ENCODE data around the gene LTO1.

The LTO1 gene

DNA sequence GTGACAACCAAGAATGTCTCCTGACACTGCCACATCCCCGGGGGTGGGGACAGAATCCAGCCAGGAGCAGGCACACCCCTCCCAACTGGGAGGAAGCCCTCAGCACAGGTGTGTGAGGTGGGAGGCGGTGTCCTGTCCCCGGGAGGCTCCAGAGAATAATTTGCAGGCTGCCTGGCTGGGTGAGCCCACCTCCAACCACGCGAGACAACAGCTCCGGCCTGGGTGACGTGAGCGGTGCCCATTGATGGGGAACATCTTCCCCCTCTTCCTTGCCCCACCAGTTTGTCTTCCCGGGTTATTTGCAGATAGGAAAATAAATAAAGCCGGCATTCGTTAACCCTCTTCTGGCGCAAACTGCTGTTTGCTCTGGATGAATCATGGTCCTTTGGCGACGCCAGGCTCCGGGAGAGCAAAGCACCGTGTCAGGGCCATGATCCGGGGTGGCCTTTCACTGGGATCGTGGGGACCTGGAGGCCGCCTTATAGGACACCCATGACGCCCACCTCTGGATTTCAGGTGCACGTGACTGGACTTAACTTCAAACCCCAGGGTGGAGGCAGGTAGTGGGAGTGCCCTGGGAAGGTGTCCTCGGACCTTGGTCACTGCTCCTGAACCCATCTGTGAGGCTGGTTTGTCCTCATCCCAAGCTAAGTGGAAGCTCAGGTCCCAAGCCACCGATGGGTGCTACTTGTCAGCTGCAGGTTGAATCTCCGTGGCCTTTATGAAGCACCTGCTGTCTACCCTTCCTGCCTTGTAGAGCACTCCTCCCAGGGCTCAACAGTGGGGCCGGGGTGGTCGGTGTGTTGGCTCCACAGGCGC lies 20.3 kb downstream of the LTO1 start:
- Histone ChIP-seq H3K27me3 (no peaks in the 10 kb centered on the region), H3K4me2 (peak overlapping the region in 1 of 11 experiments; percentile 20; a peak in 1 of 22 replicates), H4K20me1 (peaks cover 0 to 31% (median 0%) of the 10 kb centered on the region in 11 experiments; a peak in 4 of 22 replicates), H3K36me3 (no peaks in the 10 kb centered on the region), H3K4me3 (no peak overlapping the region), H3K27ac (no peak overlapping the region), H3K9me3 (replicated peaks in 1 of 11) (no peaks in the 10 kb centered on the region), H3K4me1 (peaks cover 0 to 12% (median 4%) of the 10 kb centered on the region in 10 experiments; a peak in 7 of 20 replicates), H3K9ac (no peak overlapping the region)
- no peak for TF ChIP-seq Cebpa-rat (IDR thresholded peaks at IDR 0.05)

DNA sequence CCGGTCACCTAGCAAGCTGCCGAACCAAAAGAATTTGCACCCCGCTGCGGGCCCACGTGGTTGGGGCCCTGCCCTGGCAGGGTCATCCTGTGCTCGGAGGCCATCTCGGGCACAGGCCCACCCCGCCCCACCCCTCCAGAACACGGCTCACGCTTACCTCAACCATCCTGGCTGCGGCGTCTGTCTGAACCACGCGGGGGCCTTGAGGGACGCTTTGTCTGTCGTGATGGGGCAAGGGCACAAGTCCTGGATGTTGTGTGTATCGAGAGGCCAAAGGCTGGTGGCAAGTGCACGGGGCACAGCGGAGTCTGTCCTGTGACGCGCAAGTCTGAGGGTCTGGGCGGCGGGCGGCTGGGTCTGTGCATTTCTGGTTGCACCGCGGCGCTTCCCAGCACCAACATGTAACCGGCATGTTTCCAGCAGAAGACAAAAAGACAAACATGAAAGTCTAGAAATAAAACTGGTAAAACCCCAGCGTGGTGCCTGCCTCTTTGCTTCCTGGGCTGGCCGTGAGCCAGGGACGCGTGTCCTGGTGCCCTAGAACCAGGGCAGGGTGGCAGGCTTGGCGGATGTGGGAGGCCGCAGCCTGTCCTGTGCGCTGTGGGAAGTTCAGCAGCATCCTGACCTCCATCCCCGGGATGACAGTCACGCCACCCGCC lies 21.0 kb downstream of the LTO1 start:
- H4K20me1 ChIP-seq = peaks cover 0 to 38% (median 0%) of the 10 kb centered on the region in 11 experiments; a peak in 6 of 22 replicates

DNA sequence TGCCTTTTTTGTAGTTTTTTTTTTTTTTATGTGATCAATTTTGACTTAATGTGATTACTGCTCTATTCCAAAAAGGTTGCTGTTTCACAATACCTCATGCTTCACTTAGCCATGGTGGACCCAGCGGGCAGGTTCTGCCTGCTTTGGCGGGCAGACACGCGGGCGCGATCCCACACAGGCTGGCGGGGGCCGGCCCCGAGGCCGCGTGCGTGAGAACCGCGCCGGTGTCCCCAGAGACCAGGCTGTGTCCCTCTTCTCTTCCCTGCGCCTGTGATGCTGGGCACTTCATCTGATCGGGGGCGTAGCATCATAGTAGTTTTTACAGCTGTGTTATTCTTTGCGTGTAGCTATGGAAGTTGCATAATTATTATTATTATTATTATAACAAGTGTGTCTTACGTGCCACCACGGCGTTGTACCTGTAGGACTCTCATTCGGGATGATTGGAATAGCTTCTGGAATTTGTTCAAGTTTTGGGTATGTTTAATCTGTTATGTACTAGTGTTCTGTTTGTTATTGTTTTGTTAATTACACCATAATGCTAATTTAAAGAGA lies 21.7 kb downstream of the LTO1 start:
- no peaks in the 10 kb centered on the region for H3K36me3 ChIP-seq
- peaks cover 0 to 21% (median 9%) of the 10 kb centered on the region in 10 experiments; a peak in 14 of 20 replicates for H3K4me1 ChIP-seq
- no peaks in the 10 kb centered on the region; a peak in 1 of 22 replicates for H3K27me3 ChIP-seq
- peaks cover 0 to 45% (median 0%) of the 10 kb centered on the region in 11 experiments; a peak in 6 of 22 replicates for H4K20me1 ChIP-seq
- no peak overlapping the region for H3K9ac ChIP-seq
- TF ChIP-seq Cebpa-rat (IDR thresholded peaks at IDR 0.05) = no peak; a peak in 1 of 22 replicates
- no peak overlapping the region for H3K4me3 ChIP-seq
- H3K9me3 ChIP-seq (replicated peaks in 1 of 11) = no peaks in the 10 kb centered on the region
- H3K4me2 ChIP-seq = no peak overlapping the region
- no peak overlapping the region for H3K27ac ChIP-seq

More for the DNA sequence above, 21.0 kb downstream of the LTO1 start:
- no peak overlapping the region for H3K27ac ChIP-seq
- no peak overlapping the region for H3K4me3 ChIP-seq
- H3K27me3 ChIP-seq = no peaks in the 10 kb centered on the region
- peak overlapping the region in 1 of 11 experiments; percentile 20; a peak in 1 of 22 replicates for H3K4me2 ChIP-seq
- peaks cover 0 to 16% (median 6%) of the 10 kb centered on the region in 10 experiments; a peak in 7 of 20 replicates for H3K4me1 ChIP-seq
- TF ChIP-seq Cebpa-rat (IDR thresholded peaks at IDR 0.05) = no peak
- H3K36me3 ChIP-seq = no peaks in the 10 kb centered on the region
- H3K9ac ChIP-seq = no peak overlapping the region
- no peaks in the 10 kb centered on the region for H3K9me3 ChIP-seq (replicated peaks in 1 of 11)

DNA sequence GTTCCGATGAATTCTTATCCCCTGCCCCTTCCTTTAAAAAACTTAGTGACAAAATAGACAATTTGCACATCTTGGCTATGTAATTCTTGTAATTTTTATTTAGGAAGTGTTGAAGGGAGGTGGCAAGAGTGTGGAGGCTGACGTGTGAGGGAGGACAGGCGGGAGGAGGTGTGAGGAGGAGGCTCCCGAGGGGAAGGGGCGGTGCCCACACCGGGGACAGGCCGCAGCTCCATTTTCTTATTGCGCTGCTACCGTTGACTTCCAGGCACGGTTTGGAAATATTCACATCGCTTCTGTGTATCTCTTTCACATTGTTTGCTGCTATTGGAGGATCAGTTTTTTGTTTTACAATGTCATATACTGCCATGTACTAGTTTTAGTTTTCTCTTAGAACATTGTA lies 22.2 kb downstream of the LTO1 start:
- Histone ChIP-seq H3K9me3 (replicated peaks in 1 of 11) (no peaks in the 10 kb centered on the region), H3K27me3 (no peaks in the 10 kb centered on the region; a peak in 1 of 22 replicates), H3K4me1 (peaks cover 2 to 25% (median 14%) of the 10 kb centered on the region in 10 experiments), H3K27ac (no peak overlapping the region), H3K9ac (no peak overlapping the region), H3K36me3 (no peaks in the 10 kb centered on the region), H3K4me2 (no peak overlapping the region), H3K4me3 (no peak overlapping the region), H4K20me1 (peaks cover 0 to 46% (median 0%) of the 10 kb centered on the region in 11 experiments; a peak in 6 of 22 replicates)
- TF ChIP-seq Cebpa-rat (IDR thresholded peaks at IDR 0.05) = no peak

DNA sequence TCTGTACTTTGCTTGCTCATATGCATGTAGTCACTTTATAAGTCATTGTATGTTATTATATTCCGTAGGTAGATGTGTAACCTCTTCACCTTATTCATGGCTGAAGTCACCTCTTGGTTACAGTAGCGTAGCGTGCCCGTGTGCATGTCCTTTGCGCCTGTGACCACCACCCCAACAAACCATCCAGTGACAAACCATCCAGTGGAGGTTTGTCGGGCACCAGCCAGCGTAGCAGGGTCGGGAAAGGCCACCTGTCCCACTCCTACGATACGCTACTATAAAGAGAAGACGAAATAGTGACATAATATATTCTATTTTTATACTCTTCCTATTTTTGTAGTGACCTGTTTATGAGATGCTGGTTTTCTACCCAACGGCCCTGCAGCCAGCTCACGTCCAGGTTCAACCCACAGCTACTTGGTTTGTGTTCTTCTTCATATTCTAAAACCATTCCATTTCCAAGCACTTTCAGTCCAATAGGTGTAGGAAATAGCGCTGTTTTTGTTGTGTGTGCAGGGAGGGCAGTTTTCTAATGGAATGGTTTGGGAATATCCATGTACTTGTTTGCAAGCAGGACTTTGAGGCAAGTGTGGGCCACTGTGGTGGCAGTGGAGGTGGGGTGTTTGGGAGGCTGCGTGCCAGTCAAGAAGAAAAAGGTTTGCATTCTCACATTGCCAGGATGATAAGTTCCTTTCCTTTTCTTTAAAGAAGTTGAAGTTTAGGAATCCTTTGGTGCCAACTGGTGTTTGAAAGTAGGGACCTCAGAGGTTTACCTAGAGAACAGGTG lies 23.1 kb downstream of the LTO1 start:
- peaks cover 7 to 35% (median 24%) of the 10 kb centered on the region in 10 experiments for H3K4me1 ChIP-seq
- H3K9me3 ChIP-seq (replicated peaks in 1 of 11) = no peaks in the 10 kb centered on the region
- no peaks in the 10 kb centered on the region for H3K36me3 ChIP-seq
- TF ChIP-seq Cebpa-rat (IDR thresholded peaks at IDR 0.05) = no peak
- H3K27me3 ChIP-seq = peaks cover 0 to 5% (median 0%) of the 10 kb centered on the region in 11 experiments; a peak in 2 of 22 replicates
- H3K9ac ChIP-seq = no peak overlapping the region
- no peak overlapping the region for H3K4me2 ChIP-seq
- H3K4me3 ChIP-seq = no peak overlapping the region
- no peak overlapping the region for H3K27ac ChIP-seq
- peaks cover 0 to 44% (median 0%) of the 10 kb centered on the region in 11 experiments; a peak in 6 of 22 replicates for H4K20me1 ChIP-seq

DNA sequence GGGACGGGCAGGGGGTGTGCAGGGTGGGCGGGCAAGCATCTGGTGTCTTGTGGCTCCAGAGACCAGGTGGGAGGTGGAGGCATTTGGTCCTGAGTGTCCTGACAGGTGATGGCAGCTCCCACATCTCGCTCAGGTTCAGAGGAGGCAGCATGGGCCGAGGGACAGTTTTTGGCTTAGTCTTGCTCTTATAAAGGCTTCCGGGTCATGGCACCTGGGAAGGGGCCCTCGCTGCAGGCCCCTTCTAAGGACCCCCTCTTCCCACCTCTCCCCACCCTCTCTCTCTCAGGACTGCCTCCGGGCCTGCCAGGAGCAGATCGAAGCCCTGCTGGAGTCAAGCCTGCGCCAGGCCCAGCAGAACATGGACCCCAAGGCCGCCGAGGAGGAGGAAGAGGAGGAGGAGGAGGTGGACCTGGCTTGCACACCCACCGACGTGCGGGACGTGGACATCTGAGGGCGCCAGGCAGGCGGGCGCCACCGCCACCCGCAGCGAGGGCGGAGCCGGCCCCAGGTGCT lies 24.3 kb downstream of the LTO1 start:
- Histone ChIP-seq H3K4me1 (peaks cover 7 to 38% (median 24%) of the 10 kb centered on the region in 10 experiments), H3K4me3 (no peak overlapping the region), H3K36me3 (no peaks in the 10 kb centered on the region), H3K27me3 (peaks cover 0 to 16% (median 0%) of the 10 kb centered on the region in 11 experiments; a peak in 5 of 22 replicates), H3K9ac (no peak overlapping the region), H3K4me2 (no peak overlapping the region), H4K20me1 (peaks cover 0 to 51% (median 0%) of the 10 kb centered on the region in 11 experiments; a peak in 7 of 22 replicates), H3K27ac (no peak overlapping the region), H3K9me3 (replicated peaks in 1 of 11) (no peaks in the 10 kb centered on the region)
- no peak for TF ChIP-seq Cebpa-rat (IDR thresholded peaks at IDR 0.05)

DNA sequence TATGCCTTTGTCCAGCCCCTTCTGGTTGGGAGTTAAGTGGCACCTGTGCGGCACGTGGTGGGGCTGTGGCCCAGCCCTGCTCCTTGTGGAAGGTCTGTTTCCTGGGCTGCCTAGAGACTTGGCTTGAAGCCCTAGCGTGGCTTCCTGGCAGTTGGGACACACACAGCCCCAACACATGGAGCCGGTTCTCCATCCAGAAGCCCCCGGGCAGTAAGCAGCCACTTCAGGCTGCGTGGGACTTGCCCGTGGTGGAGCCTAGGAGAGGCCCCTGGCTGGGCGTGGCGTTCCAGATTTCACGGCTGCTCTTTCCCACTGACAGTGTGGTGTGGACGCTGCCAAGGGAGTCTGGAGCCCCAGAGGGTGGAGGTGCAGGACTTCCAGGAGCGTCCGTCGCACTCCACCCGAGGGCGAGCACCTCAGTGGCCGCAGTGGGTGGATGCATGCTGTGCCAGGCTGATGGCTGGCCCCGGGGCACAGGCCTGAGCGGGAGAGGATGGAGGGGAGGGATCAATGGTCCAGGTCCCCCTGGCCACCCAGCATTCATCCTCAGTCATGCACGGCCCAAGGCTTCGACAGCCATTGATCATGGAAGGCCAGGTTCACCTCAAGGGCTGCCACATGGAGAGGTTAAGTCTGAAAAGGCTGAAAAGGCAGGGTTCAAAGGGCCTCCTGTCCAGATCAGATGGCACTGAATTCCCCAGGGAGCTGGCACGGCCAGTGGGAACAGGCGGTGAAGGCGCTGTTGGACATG lies 24.9 kb downstream of the LTO1 start:
- TF ChIP-seq Cebpa-rat (IDR thresholded peaks at IDR 0.05) = no peak
- H3K27ac ChIP-seq = no peak overlapping the region
- H3K4me2 ChIP-seq = peak overlapping the region in 5 of 11 experiments; percentile 12 to 38 (median 23); a peak in 4 of 22 replicates
- H3K27me3 ChIP-seq = peaks cover 0 to 21% (median 0%) of the 10 kb centered on the region in 11 experiments; a peak in 6 of 22 replicates
- H3K36me3 ChIP-seq = no peaks in the 10 kb centered on the region
- H3K9ac ChIP-seq = no peak overlapping the region
- H4K20me1 ChIP-seq = peaks cover 0 to 51% (median 0%) of the 10 kb centered on the region in 11 experiments; a peak in 6 of 22 replicates
- H3K4me1 ChIP-seq = peaks cover 7 to 38% (median 24%) of the 10 kb centered on the region in 10 experiments
- H3K9me3 ChIP-seq (replicated peaks in 1 of 11) = no peaks in the 10 kb centered on the region
- H3K4me3 ChIP-seq = no peak overlapping the region

DNA sequence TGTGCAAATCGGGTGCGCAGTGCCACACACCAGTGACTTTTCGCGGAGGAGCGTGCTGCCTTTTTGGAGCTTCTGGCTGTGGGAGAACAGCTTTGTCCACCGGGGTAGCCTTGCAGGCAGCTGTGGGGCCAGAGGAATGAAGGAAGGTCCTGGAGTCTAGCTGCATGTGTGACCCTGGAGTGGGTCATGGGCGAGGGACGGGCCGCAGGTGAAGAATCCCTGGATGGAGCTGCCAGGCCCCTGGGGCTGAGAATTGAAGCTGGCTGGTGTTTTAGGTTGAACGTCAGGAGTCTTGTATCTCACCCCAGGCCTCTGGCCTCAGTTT lies 25.6 kb downstream of the LTO1 start:
- Histone ChIP-seq H3K4me3 (no peak overlapping the region), H3K4me2 (peak overlapping the region in 2 of 11 experiments; percentile 28 to 38; a peak in 3 of 22 replicates), H3K4me1 (peaks cover 7 to 34% (median 23%) of the 10 kb centered on the region in 10 experiments), H4K20me1 (peaks cover 0 to 52% (median 0%) of the 10 kb centered on the region in 11 experiments; a peak in 7 of 22 replicates), H3K27me3 (peaks cover 0 to 21% (median 0%) of the 10 kb centered on the region in 11 experiments; a peak in 6 of 22 replicates), H3K9ac (no peak overlapping the region), H3K27ac (no peak overlapping the region), H3K36me3 (no peaks in the 10 kb centered on the region), H3K9me3 (replicated peaks in 1 of 11) (no peaks in the 10 kb centered on the region)
- no peak for TF ChIP-seq Cebpa-rat (IDR thresholded peaks at IDR 0.05)

All from BLaER1 treated with 17β-estradiol and CSF1 and Interleukin-3, amounts not matched to agents 10 nM and 100 nM (cell line).